Mucosa of descending colon (tissue), 3 donors: ENCODE results near the gene NELL1. TPM values are rescaled to one million over a fixed set of nuclear protein-coding genes. Genes with fewer than 3 reads are reported as not detected.

Experiments used
- ATAC-seq: fragments of 200-7000 bp; cut with Tn5 transposase; one replicate; pipeline ENCODE4 v1.9.1; 2020; ENCODE audit warnings: mild to moderate bottlenecking, moderate library complexity
- DNase-seq, 3 donors: peaks; one replicate each; pipeline ENCODE4 v3.0.0-alpha.2; 2020
- H3K36me3 ChIP-seq: fragments of 200-600 bp; one replicate; pipeline ENCODE4 v1.8.0; 2021; ENCODE audit warnings: low read depth, mild to moderate bottlenecking
- H3K4me1 ChIP-seq: fragments of 200-600 bp; one replicate; pipeline ENCODE4 v1.8.0; 2021; ENCODE audit warnings: low read depth, mild to moderate bottlenecking
- H3K4me3 ChIP-seq: fragments of 200-600 bp; one replicate; pipeline ENCODE4 v1.8.0; 2021; ENCODE audit warnings: mild to moderate bottlenecking
- H3K9me3 ChIP-seq: fragments of 200-600 bp; one replicate; pipeline ENCODE4 v1.8.0; 2021; ENCODE audit warnings: mild to moderate bottlenecking
- CTCF ChIP-seq: fragments of 200-600 bp; IDR thresholded peaks from one replicate; pipeline ENCODE4 v1.8.0; 2022; ENCODE audit warnings: antibody characterized with exemption, mild to moderate bottlenecking
- intact Hi-C, 2 donors: fragments of 100-400 bp; cut with DNase I in 1 of 2; cut with micrococcal nuclease in 1 of 2; formaldehyde crosslinking; loops; one replicate each; pipeline versions ENCODE4 v1.11.0 to v1.11.1; 2022; cut with DNase I, micrococcal nuclease
- total RNA-seq, 3 donors: library from RNA; stranded (reverse); fragmentation: NEBNext Ultra II Directional in 2 of 3; extraction: Animal tissue kit (Norgen Biotek cat#: 25700) in 2 of 3; gene quantifications; one replicate each; pipeline versions ENCODE4 v1.2.1 to v1.2.4, GENCODE V29; 2021 to 2023
- donor health status: DM: no; HTN: no; CAD: no; lungs with moderate emphysema.
- donor health status: DM: no; HTN: no; CAD: no.
- donor health status: DM: no; HTN: yes; CAD: no.

The NELL1 gene
- total RNA-seq, 3 donors from 2014 or later: 0.20 to 0.73 (median 0.31) TPM

DNA sequence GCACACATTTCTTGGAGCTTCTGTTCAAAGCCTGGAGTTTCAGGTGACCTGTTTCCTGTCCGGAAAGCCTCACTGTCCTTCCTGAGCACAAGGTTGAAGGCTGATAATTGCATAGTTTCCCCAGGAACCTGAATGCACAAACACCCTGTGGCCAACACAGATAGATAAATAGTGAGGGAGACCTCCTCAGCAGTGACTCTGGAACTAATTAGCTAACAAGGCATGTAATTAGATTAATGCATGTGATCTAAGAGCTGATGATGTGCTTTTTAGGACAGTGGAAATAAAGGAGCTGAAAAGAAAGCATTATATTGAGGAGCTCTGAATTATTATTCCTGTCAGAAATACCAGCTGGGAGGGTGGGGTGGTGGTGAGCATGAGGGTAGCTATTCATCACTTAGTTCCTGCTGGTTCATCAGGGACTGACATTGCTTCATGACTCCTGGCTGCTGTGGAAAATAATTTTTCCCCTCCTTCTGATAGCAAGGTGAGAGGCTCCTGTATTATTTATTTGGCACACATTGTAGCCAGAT lies 101.1 kb downstream of the NELL1 start:
- DNase-seq (no peak), ATAC-seq (no peak)
- no peaks in the 10 kb centered on the region for H3K4me1 ChIP-seq
- no peak for TF ChIP-seq CTCF
- H3K9me3 ChIP-seq: peaks cover under 1% of the 10 kb centered on the region
- H3K4me3 ChIP-seq: no peak overlapping the region
- no peaks in the 10 kb centered on the region for H3K36me3 ChIP-seq
- intact Hi-C loops: no loop called here

- no peak for ATAC-seq
- H3K36me3 ChIP-seq: no peaks in the 10 kb centered on the region
- intact Hi-C loops: no loop called here
Observed at GRCh38 chr11:20771026-20771425, 101.6 kb downstream of the NELL1 start.

GRCh38 chr11:20771681-20772080 lies 102.3 kb downstream of the NELL1 start:
- no peaks in the 10 kb centered on the region for H3K36me3 ChIP-seq
- intact Hi-C loops: no loop called here
- no peak for DNase-seq
- TF ChIP-seq CTCF: no peak
- no peak overlapping the region for H3K4me3 ChIP-seq
- ATAC-seq: no peak
- no peaks in the 10 kb centered on the region for H3K4me1 ChIP-seq
- H3K9me3 ChIP-seq: no peaks in the 10 kb centered on the region

More at GRCh38 chr11:20771026-20771425, 101.6 kb downstream of the NELL1 start:
- Histone ChIP-seq H3K9me3 (no peaks in the 10 kb centered on the region), H3K4me1 (no peaks in the 10 kb centered on the region), H3K4me3 (no peak overlapping the region)
- no peak for DNase-seq
- no peak for TF ChIP-seq CTCF

DNA sequence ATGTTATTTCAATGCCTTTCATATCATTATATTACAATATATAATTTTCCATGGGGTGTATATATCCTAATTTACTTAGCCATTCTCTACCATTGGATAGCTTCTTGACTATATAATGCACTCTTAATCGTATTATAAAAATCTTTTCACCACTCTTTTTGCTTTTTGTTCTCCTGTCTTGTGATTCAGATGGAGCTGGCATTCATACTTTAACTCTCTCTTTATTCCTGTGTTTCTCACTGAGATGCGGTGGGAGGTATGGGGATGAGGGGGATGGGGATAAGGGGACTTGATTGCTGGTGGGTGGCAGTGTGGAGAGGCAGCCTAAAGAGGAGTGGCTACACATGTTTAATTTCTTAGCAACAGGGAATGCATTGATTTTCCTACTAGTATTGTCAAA lies 105.9 kb downstream of the NELL1 start:
- ATAC-seq: no peak
- Histone ChIP-seq H3K36me3 (no peaks in the 10 kb centered on the region), H3K4me1 (no peaks in the 10 kb centered on the region), H3K9me3 (no peaks in the 10 kb centered on the region), H3K4me3 (no peak overlapping the region)
- no peak for DNase-seq
- intact Hi-C loops: no loop called here
- no peak for TF ChIP-seq CTCF

DNA sequence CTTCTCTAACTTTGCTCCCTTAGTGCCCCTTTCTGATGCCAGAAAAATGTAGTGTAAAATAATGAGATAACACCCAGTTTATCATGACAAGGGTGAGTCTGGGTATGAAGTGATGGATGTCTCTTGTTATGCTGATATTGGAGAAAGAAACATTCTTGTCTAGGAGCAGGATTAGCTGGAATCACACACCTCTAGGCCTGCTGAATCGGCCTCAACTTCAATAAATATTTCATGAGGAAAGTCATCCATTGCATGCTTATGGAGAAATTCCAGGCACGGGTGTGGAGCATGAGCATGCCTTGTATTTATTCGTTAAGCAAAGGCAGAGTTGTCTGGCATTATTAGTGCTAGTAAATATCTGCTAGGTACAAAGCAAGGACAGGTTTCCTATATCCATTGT lies 113.4 kb downstream of the NELL1 start:
- DNase-seq: no peak
- TF ChIP-seq CTCF: no peak
- no peaks in the 10 kb centered on the region for H3K9me3 ChIP-seq
- intact Hi-C loops: no loop called here
- H3K4me3 ChIP-seq: no peak overlapping the region
- H3K36me3 ChIP-seq: no peaks in the 10 kb centered on the region
- ATAC-seq: no peak
- no peaks in the 10 kb centered on the region for H3K4me1 ChIP-seq

GRCh38 chr11:20783220-20783619 lies 113.8 kb downstream of the NELL1 start:
- no peaks in the 10 kb centered on the region for H3K36me3 ChIP-seq
- intact Hi-C loops: no loop called here
- TF ChIP-seq CTCF: no peak
- no peaks in the 10 kb centered on the region for H3K9me3 ChIP-seq
- ATAC-seq (no peak), DNase-seq (no peak)
- H3K4me1 ChIP-seq: no peaks in the 10 kb centered on the region
- H3K4me3 ChIP-seq: no peak overlapping the region
